GM18526 (cell line): ENCODE results near the gene C2CD5.

ENCODE experiments used
- POLR2A ChIP-seq: IDR thresholded peaks from 3 replicates; pipeline ENCODE4 v1.6.1; 2011; ENCODE audit not compliant: insufficient read length; ENCODE audit errors: extremely low read depth

Gene C2CD5

GRCh38 chr12:22544038-22544979 lies at the start of gene C2CD5:
TSS of gene C2CD5 (minus strand) at chr12:22544542. CDS start at chr12:22544150, 392 bp downstream.
- peak; percentile 80 for TF ChIP-seq POLR2A

- no peak for TF ChIP-seq POLR2A
Observed at GRCh38 chr12:22593864-22594263, 49.5 kb upstream of the C2CD5 start.

GRCh38 chr12:22588817-22589216 lies 44.5 kb upstream of the C2CD5 start:
- TF ChIP-seq POLR2A = no peak

GRCh38 chr12:22578328-22578727 lies 34.0 kb upstream of the C2CD5 start:
- no peak for TF ChIP-seq POLR2A

- TF ChIP-seq POLR2A = no peak
Observed at GRCh38 chr12:22577667-22578066, 33.3 kb upstream of the C2CD5 start.

- TF ChIP-seq POLR2A = no peak
Observed at GRCh38 chr12:22576473-22576872, 32.1 kb upstream of the C2CD5 start.

- no peak for TF ChIP-seq POLR2A
Observed at GRCh38 chr12:22576065-22576464, 31.7 kb upstream of the C2CD5 start.

GRCh38 chr12:22574921-22575320 lies 30.6 kb upstream of the C2CD5 start:
- TF ChIP-seq POLR2A = no peak

- no peak for TF ChIP-seq POLR2A
Observed at GRCh38 chr12:22573181-22573580, 28.8 kb upstream of the C2CD5 start.

- TF ChIP-seq POLR2A = no peak
Observed at GRCh38 chr12:22569253-22569652, 24.9 kb upstream of the C2CD5 start.

- no peak for TF ChIP-seq POLR2A
Observed at GRCh38 chr12:22562036-22563028, 18.0 kb upstream of the C2CD5 start.

- no peak for TF ChIP-seq POLR2A
Observed at GRCh38 chr12:22551624-22552023, 7.3 kb upstream of the C2CD5 start.

- no peak for TF ChIP-seq POLR2A
Observed at GRCh38 chr12:22545255-22545654, 913 bp upstream of the C2CD5 start.

- TF ChIP-seq POLR2A = peak; percentile 31
Observed at GRCh38 chr12:22543246-22544037, 900 bp downstream of the C2CD5 start.

- no peak for TF ChIP-seq POLR2A
Observed at GRCh38 chr12:22541496-22542155, 2.7 kb downstream of the C2CD5 start.

GRCh38 chr12:22539055-22539454 lies 5.3 kb downstream of the C2CD5 start:
- TF ChIP-seq POLR2A = no peak
